Measurements from ENCODE around the gene ALDH3B2. TPM values are rescaled to one million over a fixed set of nuclear protein-coding genes. Genes with fewer than 3 reads are reported as not detected.

ALDH3B2 gene
- polyA plus RNA-seq, 3 donors, result not detected

DNA sequence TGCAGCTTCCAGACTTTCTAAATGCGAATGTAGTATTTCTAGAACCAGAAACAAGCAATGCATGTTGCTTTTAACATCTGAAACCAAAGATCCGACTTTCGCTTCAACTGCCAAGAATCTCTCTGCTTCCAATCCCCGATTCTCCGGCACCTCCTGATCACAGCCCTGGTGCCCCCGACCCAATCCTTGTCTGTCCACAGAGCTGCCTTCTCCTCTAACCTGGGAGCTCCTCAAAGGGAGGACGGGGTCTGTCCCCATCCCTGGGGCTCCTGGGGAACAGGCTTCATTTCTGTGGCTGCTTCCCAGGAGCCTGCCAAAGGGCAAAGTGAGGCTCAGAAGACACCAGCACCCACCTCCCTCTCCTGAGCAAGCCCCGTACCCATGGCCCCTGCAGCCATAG is 521 bp downstream of the ALDH3B2 start:
- Histone ChIP-seq H2AFZ (ENCODE audit: insufficient read depth, low read depth, low read length, poor library complexity, severe bottlenecking) (no peak overlapping the region), H3K4me1 (ENCODE audit: control insufficient read depth in 1 of 2, insufficient read depth in 2 of 2, low read length in 2 of 2) (no peaks in the 10 kb centered on the region), H3K27me3 (ENCODE audit: control insufficient read depth in 2 of 2, insufficient read depth in 2 of 2, low read length in 2 of 2) (no peaks in the 10 kb centered on the region), H3K9ac (ENCODE audit: insufficient read depth, low read length, poor library complexity, severe bottlenecking) (no peak overlapping the region), H4K20me1 (ENCODE audit: insufficient read depth, low read length) (no peaks in the 10 kb centered on the region), H3K27ac (ENCODE audit: low read depth in 1 of 2, low read length in 2 of 2) (no peak overlapping the region), H3K4me3 (replicated peaks in 1 of 3; ENCODE audit: low read depth in 2 of 3, low read length in 3 of 3) (no peak overlapping the region), H3K36me3 (replicated peaks in 1 of 2; ENCODE audit: control insufficient read depth in 1 of 2, insufficient read depth in 2 of 2, low read length in 2 of 2) (no peaks in the 10 kb centered on the region), H3K9me3 (replicated peaks in 1 of 2; ENCODE audit: control insufficient read depth in 1 of 2, insufficient read depth in 1 of 2, low read length in 2 of 2) (no peaks in the 10 kb centered on the region), H3K4me2 (replicated peaks; ENCODE audit: extremely low read depth, low read length, poor library complexity, severe bottlenecking) (no peak overlapping the region), H3K79me2 (ENCODE audit: insufficient read depth, low read length) (no peaks in the 10 kb centered on the region)
- H3K27me3 Mint-ChIP-seq (ENCODE audit: low read depth in 3 of 3), result peaks cover 0 to 2% (median 1%) of the 10 kb centered on the region in 3 donors
- peaks cover 0 to 10% (median 5%) of the 10 kb centered on the region in 7 donors for H3K9me3 Mint-ChIP-seq
- H3K36me3 Mint-ChIP-seq, result no peaks in the 10 kb centered on the region
- TF ChIP-seq, protein P1, sequence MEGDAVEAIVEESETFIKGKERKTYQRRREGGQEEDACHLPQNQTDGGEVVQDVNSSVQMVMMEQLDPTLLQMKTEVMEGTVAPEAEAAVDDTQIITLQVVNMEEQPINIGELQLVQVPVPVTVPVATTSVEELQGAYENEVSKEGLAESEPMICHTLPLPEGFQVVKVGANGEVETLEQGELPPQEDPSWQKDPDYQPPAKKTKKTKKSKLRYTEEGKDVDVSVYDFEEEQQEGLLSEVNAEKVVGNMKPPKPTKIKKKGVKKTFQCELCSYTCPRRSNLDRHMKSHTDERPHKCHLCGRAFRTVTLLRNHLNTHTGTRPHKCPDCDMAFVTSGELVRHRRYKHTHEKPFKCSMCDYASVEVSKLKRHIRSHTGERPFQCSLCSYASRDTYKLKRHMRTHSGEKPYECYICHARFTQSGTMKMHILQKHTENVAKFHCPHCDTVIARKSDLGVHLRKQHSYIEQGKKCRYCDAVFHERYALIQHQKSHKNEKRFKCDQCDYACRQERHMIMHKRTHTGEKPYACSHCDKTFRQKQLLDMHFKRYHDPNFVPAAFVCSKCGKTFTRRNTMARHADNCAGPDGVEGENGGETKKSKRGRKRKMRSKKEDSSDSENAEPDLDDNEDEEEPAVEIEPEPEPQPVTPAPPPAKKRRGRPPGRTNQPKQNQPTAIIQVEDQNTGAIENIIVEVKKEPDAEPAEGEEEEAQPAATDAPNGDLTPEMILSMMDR (IDR thresholded peaks at IDR 0.05), result no peak
- H3K4me1 Mint-ChIP-seq, result no peaks in the 10 kb centered on the region
- H3K4me3 Mint-ChIP-seq, result no peak overlapping the region
- no peak overlapping the region for H3K27ac Mint-ChIP-seq
- 81% methylated on average over 7 of the region's 8 CpGs for WGBS (ENCODE audit: insufficient coverage)
- no peak for DNase-seq
- intact Hi-C loops (cut with micrococcal nuclease), result no loop called here

DNA sequence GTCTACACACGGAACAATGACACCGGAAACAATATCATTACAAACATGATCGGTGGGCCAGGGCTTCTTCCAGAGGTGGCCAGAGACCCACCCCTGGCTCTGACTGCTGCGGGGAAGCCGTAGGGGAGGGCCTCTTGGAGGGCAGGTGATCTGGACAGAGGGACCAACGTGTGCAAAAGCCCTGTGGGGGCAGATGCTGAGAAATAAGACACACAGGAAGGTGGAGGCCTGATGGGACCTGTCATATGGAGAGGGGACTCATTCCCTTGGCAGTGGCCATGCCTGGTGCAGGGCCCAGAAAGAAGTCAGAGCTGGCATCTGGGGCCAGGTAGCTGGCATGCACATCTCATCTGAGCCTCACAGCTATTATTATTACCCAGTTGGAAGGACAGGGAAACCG is 1.1 kb downstream of the ALDH3B2 start:
- H3K36me3 ChIP-seq (replicated peaks in 1 of 2; ENCODE audit: control insufficient read depth in 1 of 2, insufficient read depth in 2 of 2, low read length in 2 of 2), result no peaks in the 10 kb centered on the region
- Mint-ChIP-seq H3K9me3 (peaks cover 0 to 10% (median 5%) of the 10 kb centered on the region in 7 donors), H3K4me1 (no peaks in the 10 kb centered on the region), H3K27me3 (ENCODE audit: low read depth in 3 of 3) (peaks cover 0 to 2% (median 1%) of the 10 kb centered on the region in 3 donors), H3K4me3 (no peak overlapping the region), H3K36me3 (no peaks in the 10 kb centered on the region), H3K27ac (no peak overlapping the region)
- no peak overlapping the region for H3K27ac ChIP-seq (ENCODE audit: low read depth in 1 of 2, low read length in 2 of 2)
- no peak overlapping the region for H3K9ac ChIP-seq (ENCODE audit: insufficient read depth, low read length, poor library complexity, severe bottlenecking)
- no peaks in the 10 kb centered on the region for H3K27me3 ChIP-seq (ENCODE audit: control insufficient read depth in 2 of 2, insufficient read depth in 2 of 2, low read length in 2 of 2)
- H4K20me1 ChIP-seq (ENCODE audit: insufficient read depth, low read length), result no peaks in the 10 kb centered on the region
- no peak for DNase-seq
- intact Hi-C loops (cut with micrococcal nuclease), result no loop called here
- H3K4me1 ChIP-seq (ENCODE audit: control insufficient read depth in 1 of 2, insufficient read depth in 2 of 2, low read length in 2 of 2), result no peaks in the 10 kb centered on the region
- no peak overlapping the region for H2AFZ ChIP-seq (ENCODE audit: insufficient read depth, low read depth, low read length, poor library complexity, severe bottlenecking)
- no peak overlapping the region for H3K4me2 ChIP-seq (replicated peaks; ENCODE audit: extremely low read depth, low read length, poor library complexity, severe bottlenecking)
- no peaks in the 10 kb centered on the region for H3K79me2 ChIP-seq (ENCODE audit: insufficient read depth, low read length)
- no peaks in the 10 kb centered on the region for H3K9me3 ChIP-seq (replicated peaks in 1 of 2; ENCODE audit: control insufficient read depth in 1 of 2, insufficient read depth in 1 of 2, low read length in 2 of 2)
- no peak overlapping the region for H3K4me3 ChIP-seq (replicated peaks in 1 of 3; ENCODE audit: low read depth in 2 of 3, low read length in 3 of 3)
- TF ChIP-seq, protein P1 (IDR thresholded peaks at IDR 0.05), result no peak
- WGBS (ENCODE audit: insufficient coverage), result 81% methylated on average over 2 of the region's 7 CpGs
